ENCODE measurements around the gene LGI1.

DNA sequence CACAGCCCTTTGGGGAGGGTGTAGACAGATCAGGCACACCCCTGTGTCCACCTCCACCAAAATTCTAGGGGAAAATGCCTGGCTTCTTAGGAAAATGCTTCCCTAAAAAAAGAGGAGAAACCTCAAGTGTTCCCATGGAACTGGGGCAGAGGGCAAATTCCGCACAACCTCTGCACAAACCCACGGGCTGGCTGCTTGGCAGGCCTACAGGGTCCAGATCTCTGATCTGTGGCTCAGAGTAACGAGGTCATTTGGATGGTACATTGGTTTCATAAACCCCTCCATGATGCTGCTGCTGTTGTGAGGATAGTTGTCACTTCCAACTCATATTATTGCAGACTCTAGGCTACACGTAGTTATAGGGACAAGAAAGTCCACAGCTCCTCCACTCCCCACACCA lies 16.0 kb downstream of the LGI1 start:
- TF ChIP-seq, protein P1, sequence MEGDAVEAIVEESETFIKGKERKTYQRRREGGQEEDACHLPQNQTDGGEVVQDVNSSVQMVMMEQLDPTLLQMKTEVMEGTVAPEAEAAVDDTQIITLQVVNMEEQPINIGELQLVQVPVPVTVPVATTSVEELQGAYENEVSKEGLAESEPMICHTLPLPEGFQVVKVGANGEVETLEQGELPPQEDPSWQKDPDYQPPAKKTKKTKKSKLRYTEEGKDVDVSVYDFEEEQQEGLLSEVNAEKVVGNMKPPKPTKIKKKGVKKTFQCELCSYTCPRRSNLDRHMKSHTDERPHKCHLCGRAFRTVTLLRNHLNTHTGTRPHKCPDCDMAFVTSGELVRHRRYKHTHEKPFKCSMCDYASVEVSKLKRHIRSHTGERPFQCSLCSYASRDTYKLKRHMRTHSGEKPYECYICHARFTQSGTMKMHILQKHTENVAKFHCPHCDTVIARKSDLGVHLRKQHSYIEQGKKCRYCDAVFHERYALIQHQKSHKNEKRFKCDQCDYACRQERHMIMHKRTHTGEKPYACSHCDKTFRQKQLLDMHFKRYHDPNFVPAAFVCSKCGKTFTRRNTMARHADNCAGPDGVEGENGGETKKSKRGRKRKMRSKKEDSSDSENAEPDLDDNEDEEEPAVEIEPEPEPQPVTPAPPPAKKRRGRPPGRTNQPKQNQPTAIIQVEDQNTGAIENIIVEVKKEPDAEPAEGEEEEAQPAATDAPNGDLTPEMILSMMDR (IDR thresholded peaks at IDR 0.05), result no peak
- no peak for TF ChIP-seq POLR2A (IDR thresholded peaks at IDR 0.05)
